Ovary (tissue), 9 donors: Measurements from ENCODE around the gene AAK1. TPM values are rescaled to one million over a fixed set of nuclear protein-coding genes. Genes with fewer than 3 reads are reported as not detected.
"Not testable (repeated sequence)": the region's sequence is repeated elsewhere in the genome, so short reads cannot be mapped to it uniquely, and the experiment has no call there.

Experiments used
- DNase-seq, 5 donors: peaks; one replicate each; pipeline ENCODE4 v3.0.0-alpha.2; 2019 to 2020
- H3K27ac ChIP-seq, 2 donors: fragments of 200-600 bp; one replicate each; pipeline versions ENCODE4 v1.5.1 to v1.8.0; 2019 to 2022
- H3K27me3 ChIP-seq: fragments of 200-600 bp; one replicate; pipeline ENCODE4 v1.8.0; 2022
- H3K36me3 ChIP-seq: fragments of 200-600 bp; sonication (generic); one replicate; pipeline ENCODE4 v1.5.1; 2019
- H3K4me1 ChIP-seq: one replicate; pipeline ENCODE4 v1.8.1; 2013; ENCODE audit warnings: mild to moderate bottlenecking, moderate library complexity; ENCODE audit not compliant: insufficient read depth
- H3K4me3 ChIP-seq: fragments of 200-600 bp; sonication (generic); one replicate; pipeline ENCODE4 v1.5.1; 2017
- H3K9me3 ChIP-seq, 2 donors: fragments of 200-600 bp in 1 of 2; sonication (generic) in 1 of 2; one replicate each; pipeline versions ENCODE4 v1.5.1 to v1.8.1; 2013 to 2019; ENCODE audit warnings: mild to moderate bottlenecking in 1 of 2, moderate library complexity in 1 of 2
- CTCF ChIP-seq, 3 donors: fragments of 450-650 bp in 2 of 3; fragments of 200-600 bp in 1 of 3; IDR thresholded peaks; one replicate each; pipeline versions ENCODE4 v1.5.1 to v1.8.0; 2016 to 2022; ENCODE audit warnings: antibody characterized with exemption in 3 of 3, mild to moderate bottlenecking in 1 of 3
- EP300 ChIP-seq: sonication (generic); formaldehyde crosslinking; IDR thresholded peaks from one replicate; pipeline ENCODE4 v1.6.1; 2017; ENCODE audit warnings: antibody characterized with exemption
- POLR2A ChIP-seq: fragments of 450-650 bp; IDR thresholded peaks from one replicate; pipeline ENCODE4 v1.6.1; 2017; ENCODE audit warnings: antibody characterized with exemption, mild to moderate bottlenecking, moderate library complexity
- WGBS, 3 donors: extraction: QIAGEN DNeasy Blood & Tissue Kit in 1 of 3; methylation state at CpG; one replicate each; pipeline versions ENCODE4 v1.1.5 to v1.1.7; 2013 to 2017; 5-methylcytosine and 5-hydroxymethylcytosine counted together
- intact Hi-C, 4 donors: fragments of 100-400 bp; cut with DNase I; formaldehyde crosslinking; loops; one replicate each; pipeline versions ENCODE4 v1.11.0 to v1.15.1; 2022 to 2023
- polyA plus RNA-seq, 2 donors: library from polyadenylated mRNA; stranded (reverse); fragments of 200-250 nt in 1 of 2; fragments of 350-450 nt in 1 of 2; fragmentation: Illumina TruSeq in 1 of 2; extraction: RNeasy Lipid Tissue Mini Kit (QIAGEN cat#74804) in 1 of 2; gene quantifications; one replicate each; pipeline ENCODE4 v1.2.3, GENCODE V29; 2013 to 2014
- total RNA-seq, 7 donors: library from RNA; depleted of rRNA in 2 of 7; stranded (reverse); fragments of >200 nt in 2 of 7; fragmentation: NEBNext Ultra II Directional in 3 of 7; extraction: Animal tissue kit (Norgen Biotek cat#: 25700) in 3 of 7; gene quantifications; one replicate each; pipeline versions ENCODE4 v1.1.0 to v1.2.4, GENCODE V29; 2016 to 2023
- donor health status: DM: no; HTN: no; CAD: no; lungs with moderate emphysema.
- donor health status: DM: no; HTN: no; CAD: no.
- donor health status: Bipolar disorder and iron deficiency.
- donor health status: DM: yes; HTN: yes; CAD: no.
- donor health status: DM: no; HTN: no; CAD: no.
- donor health status: DM: yes; HTN: yes; CAD: no.

AAK1 gene
- total and polyA plus RNA-seq, 9 donors = 7.4 to 53.6 (median 34.3) TPM

DNA sequence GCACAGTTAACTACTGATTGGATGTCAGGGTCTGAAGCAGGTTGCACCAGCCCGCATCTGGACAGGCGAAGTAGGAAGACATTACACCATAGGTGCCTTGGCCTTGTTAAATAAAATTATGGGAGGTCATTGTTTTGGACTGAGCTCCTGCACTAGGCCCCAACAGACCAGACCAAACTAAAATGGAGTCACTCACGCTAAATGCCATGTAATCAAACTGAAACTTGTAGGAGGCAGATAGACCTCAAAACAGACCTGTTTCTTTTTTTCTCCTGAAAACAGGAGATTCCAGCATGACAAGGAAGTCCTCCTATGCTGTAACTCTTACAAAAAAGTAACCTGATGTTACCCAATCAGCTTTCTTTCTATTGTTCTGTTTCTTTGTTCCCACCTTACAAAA lies 190.9 kb downstream of the AAK1 start:
- H3K27me3 ChIP-seq = no peaks in the 10 kb centered on the region
- no peak for TF ChIP-seq EP300
- H3K4me3 ChIP-seq = no peak overlapping the region
- WGBS, 3 donors = 90 to 95% (median 95%) methylated on average over 3 of the region's 3 CpGs
- intact Hi-C loops = no loop called here
- H3K4me1 ChIP-seq = no peaks in the 10 kb centered on the region
- no peaks in the 10 kb centered on the region for H3K9me3 ChIP-seq
- H3K27ac ChIP-seq = no peak overlapping the region
- DNase-seq = no peak
- no peaks in the 10 kb centered on the region for H3K36me3 ChIP-seq

- Histone ChIP-seq H3K27me3 (no peaks in the 10 kb centered on the region), H3K4me3 (no peak overlapping the region), H3K4me1 (no peaks in the 10 kb centered on the region), H3K36me3 (no peaks in the 10 kb centered on the region), H3K9me3 (no peaks in the 10 kb centered on the region), H3K27ac (no peak overlapping the region)
- TF ChIP-seq EP300 = no peak
- TF ChIP-seq CTCF (IDR thresholded peaks at IDR 0.05) = no peak
- TF ChIP-seq POLR2A = no peak
- WGBS, 3 donors = 76 to 79% (median 79%) methylated on average over 6 of the region's 6 CpGs
- intact Hi-C loops = no loop called here
- no peak for DNase-seq
These were observed 192.7 kb downstream of the AAK1 start for GRCh38 chr2:69450735-69451416.

GRCh38 chr2:69449906-69450305 lies 193.6 kb downstream of the AAK1 start:
- H3K9me3 ChIP-seq = no peaks in the 10 kb centered on the region
- WGBS, 3 donors = 69 to 81% (median 76%) methylated on average over 5 of the region's 5 CpGs
- intact Hi-C loops = no loop called here
- H3K27ac ChIP-seq = no peak overlapping the region
- no peaks in the 10 kb centered on the region for H3K36me3 ChIP-seq
- H3K27me3 ChIP-seq = no peaks in the 10 kb centered on the region
- TF ChIP-seq EP300 (no peak), POLR2A (no peak), CTCF (IDR thresholded peaks at IDR 0.05) (no peak)
- DNase-seq = no peak
- H3K4me3 ChIP-seq = no peak overlapping the region
- no peaks in the 10 kb centered on the region for H3K4me1 ChIP-seq

DNA sequence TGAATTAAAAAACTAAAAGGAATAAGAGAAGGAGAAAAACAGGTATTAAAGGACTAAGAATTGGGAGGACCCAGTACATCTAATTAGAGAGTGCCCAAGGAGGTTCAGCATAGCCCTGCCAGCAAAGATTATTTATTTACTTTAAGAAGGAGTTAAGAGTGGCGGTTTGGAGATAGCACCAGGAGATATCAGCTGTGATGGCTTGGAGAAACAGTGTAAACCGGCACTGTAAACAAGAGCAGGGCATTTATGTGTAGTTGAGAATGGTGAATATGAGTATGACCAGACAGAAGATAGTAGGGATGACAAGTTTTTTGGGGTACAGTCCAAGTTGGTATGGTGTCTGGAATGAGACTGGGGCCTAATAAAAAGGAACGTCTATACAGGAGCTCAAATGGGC lies 199.9 kb downstream of the AAK1 start:
- H3K27ac ChIP-seq, intact Hi-C loops: not testable (repeated sequence)
- 78 to 81% (median 78%) methylated on average over 3 of the region's 3 CpGs for WGBS, 3 donors

DNA sequence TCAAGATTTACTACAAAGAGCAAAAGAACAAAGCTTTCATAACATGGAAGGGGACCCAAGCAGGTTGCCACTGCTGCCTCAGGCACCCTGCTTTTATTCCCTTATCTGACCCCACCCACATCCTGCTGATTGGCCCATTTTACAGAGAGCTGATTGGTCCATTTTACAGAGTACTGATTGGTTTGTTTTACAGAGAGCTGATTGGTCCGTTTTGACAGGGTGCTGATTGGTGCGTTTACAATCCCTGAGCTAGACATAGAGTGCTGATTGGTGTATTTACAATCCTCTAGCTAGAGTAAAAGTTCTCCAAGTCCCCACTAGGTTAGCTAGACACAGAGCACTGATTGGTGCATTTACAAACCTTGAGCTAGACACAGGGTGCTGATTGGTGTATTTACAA lies 204.0 kb downstream of the AAK1 start:
- H3K27ac ChIP-seq, H3K36me3 ChIP-seq, DNase-seq, intact Hi-C loops, H3K27me3 ChIP-seq, H3K4me3 ChIP-seq, H3K9me3 ChIP-seq: not testable (repeated sequence)
- 97 to 99% (median 97%) methylated on average over 2 of the region's 2 CpGs for WGBS, 3 donors
- peaks cover 13% of the 10 kb centered on the region for H3K4me1 ChIP-seq

More for the DNA sequence above, 199.9 kb downstream of the AAK1 start:
- not testable (repeated sequence) for H3K4me1 ChIP-seq, H3K27me3 ChIP-seq, H3K4me3 ChIP-seq, H3K36me3 ChIP-seq, H3K9me3 ChIP-seq, DNase-seq

DNA sequence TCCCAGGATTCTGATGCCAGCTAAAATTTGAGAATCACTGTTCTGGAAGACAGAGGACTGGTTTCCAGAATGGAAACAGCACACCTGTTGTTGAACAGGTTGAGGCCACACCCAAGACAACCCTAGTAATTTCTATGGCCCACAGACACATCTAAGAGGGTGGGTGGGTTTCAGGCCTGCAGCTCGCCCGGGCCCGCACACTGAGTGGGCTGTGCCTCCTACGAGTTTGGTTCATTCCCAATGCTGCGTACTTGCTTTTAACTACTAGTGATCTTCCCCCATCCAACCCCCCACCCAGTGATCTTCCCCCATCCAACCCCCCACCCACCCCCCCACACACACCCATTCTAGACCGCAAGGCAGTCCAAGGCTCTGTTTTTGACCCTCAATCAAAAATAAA lies 205.0 kb downstream of the AAK1 start:
- WGBS, 3 donors = 94 to 97% (median 96%) methylated on average over 6 of the region's 6 CpGs
- DNase-seq = no peak
- H3K4me3 ChIP-seq = no peak overlapping the region
- H3K27ac ChIP-seq = peak overlapping the region in 1 of 2 donors; percentile 93
- H3K36me3 ChIP-seq = no peaks in the 10 kb centered on the region
- H3K9me3 ChIP-seq = no peaks in the 10 kb centered on the region
- peaks cover 13% of the 10 kb centered on the region for H3K4me1 ChIP-seq
- TF ChIP-seq EP300 (no peak), CTCF (IDR thresholded peaks at IDR 0.05) (no peak), POLR2A (no peak)
- intact Hi-C loops = no loop called here
- H3K27me3 ChIP-seq = no peaks in the 10 kb centered on the region
